Measurements from ENCODE around the gene SLC2A13. TPM values are rescaled to one million over a fixed set of nuclear protein-coding genes. Genes with fewer than 3 reads are reported as not detected.

SLC2A13 gene
- total and polyA plus RNA-seq, 10 of the 15 experiments (the other 5 are each of a cell fraction or from before 2014, with no cell fraction given), result 0.05 to 3.7 (median 0.25) TPM

GRCh38 chr12:40107098-40107802 is 1.4 kb upstream of the SLC2A13 start (continued):
- TF ChIP-seq MLLT1 (IDR thresholded peaks at IDR 0.05) (no peak), RAD51 (IDR thresholded peaks at IDR 0.05) (no peak), TCF12 (IDR thresholded peaks at IDR 0.05; ENCODE audit: low read depth, low read length) (peak; percentile 88), BCLAF1 (IDR thresholded peaks at IDR 0.05) (no peak), YY1 (IDR thresholded peaks at IDR 0.05; ENCODE audit: low read depth, low read length) (peak; percentile 63; the same call in 1 of the 2 replicates), ZBTB4 (CRISPR knock-in tag; IDR thresholded peaks at IDR 0.05) (no peak), GATAD2B (conservative IDR thresholded peaks at IDR 0.05; ENCODE audit: low read depth) (no peak), ZBTB40 (IDR thresholded peaks at IDR 0.05; ENCODE audit: borderline replicate concordance) (no peak), RFX5 (IDR thresholded peaks at IDR 0.05; ENCODE audit: low read depth, low read length) (no peak), WRNIP1 (IDR thresholded peaks at IDR 0.05; ENCODE audit: borderline replicate concordance, low read depth, low read length) (no peak), IRF3 (IDR thresholded peaks at IDR 0.05) (no peak), MTA2 (IDR thresholded peaks at IDR 0.05; ENCODE audit: low read depth) (no peak), SKIL (IDR thresholded peaks at IDR 0.05; ENCODE audit: low read depth, poor library complexity, severe bottlenecking) (no peak)

Data from GM12878 (cell line).